ENCODE results near the gene C9orf153.
"Not testable (repeated sequence)": the region's sequence is repeated elsewhere in the genome, so short reads cannot be mapped to it uniquely, and the experiment has no call there.

Gene C9orf153

GRCh38 chr9:86193088-86193487 lies 66.4 kb downstream of the C9orf153 start:
- H3K4me3 ChIP-seq (ENCODE audit: low read length): no peak overlapping the region
- no peak for TF ChIP-seq CTCF (IDR thresholded peaks at IDR 0.05; ENCODE audit: insufficient read depth, low read depth, low read length, missing control alignments)
- DNase-seq (ENCODE audit: low read depth): no peak

DNA sequence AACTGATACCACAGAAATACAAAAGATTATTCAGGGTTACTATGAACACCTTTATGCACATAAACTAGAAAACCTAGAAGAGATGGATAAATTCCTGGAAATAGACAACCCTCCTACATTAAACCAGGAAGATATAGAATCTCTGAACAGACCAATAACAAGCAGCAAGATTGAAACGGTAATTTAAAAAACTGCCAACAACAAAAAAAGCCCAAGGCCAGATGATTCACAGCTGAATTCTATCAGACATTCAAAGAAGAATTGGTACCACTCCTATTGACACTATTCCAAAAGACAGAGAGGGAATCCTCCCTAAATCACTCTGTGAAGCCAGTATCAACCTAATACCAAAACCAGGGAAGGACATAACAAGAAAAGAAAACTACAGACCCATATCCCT lies 68.8 kb downstream of the C9orf153 start:
- DNase-seq (ENCODE audit: low read depth); H3K4me3 ChIP-seq (ENCODE audit: low read length): not testable (repeated sequence)

DNA sequence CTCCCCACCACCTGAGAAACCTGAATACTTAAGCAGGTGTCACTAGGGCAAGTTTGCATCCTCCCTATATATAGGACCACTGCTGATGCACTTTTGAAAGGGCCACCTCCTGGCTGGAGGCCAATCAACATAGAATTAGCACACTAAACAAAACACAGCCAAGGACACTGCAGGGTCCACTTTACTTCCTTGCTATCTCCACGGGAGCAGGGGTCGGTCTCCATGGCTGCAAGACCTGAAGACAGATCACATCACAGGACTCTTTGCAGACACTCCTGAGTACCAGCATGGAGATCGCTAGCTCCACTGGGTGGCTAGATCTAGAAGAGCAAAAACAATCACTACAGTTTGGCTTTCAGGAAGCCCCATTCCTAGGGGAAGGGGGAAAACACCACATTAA lies 72.3 kb downstream of the C9orf153 start:
- DNase-seq (ENCODE audit: low read depth): no peak
- no peak overlapping the region for H3K4me3 ChIP-seq (ENCODE audit: low read length)
- TF ChIP-seq CTCF (IDR thresholded peaks at IDR 0.05; ENCODE audit: insufficient read depth, low read depth, low read length, missing control alignments): no peak

DNA sequence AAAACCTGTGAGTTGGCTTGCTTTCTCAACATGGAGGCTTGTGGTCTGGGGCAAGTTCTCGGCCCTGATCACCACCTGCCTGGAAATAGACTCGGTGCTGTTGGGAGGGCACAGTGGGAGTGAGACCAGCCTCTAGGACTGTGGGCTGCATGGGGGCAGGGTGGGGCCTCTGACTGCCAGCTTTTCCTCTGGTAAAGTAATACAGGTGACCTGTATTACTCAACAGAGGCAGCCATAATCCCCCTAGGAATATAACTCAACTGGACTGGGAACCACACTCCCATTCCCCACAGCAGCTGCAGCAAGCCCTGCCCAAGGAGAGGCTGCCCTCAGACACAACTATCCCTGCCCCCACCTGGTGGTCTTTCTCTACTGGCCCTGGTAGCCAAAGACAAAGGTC lies 72.8 kb downstream of the C9orf153 start:
- no peak overlapping the region for H3K4me3 ChIP-seq (ENCODE audit: low read length)
- DNase-seq (ENCODE audit: low read depth): no peak
- TF ChIP-seq CTCF (IDR thresholded peaks at IDR 0.05; ENCODE audit: insufficient read depth, low read depth, low read length, missing control alignments): no peak

DNA sequence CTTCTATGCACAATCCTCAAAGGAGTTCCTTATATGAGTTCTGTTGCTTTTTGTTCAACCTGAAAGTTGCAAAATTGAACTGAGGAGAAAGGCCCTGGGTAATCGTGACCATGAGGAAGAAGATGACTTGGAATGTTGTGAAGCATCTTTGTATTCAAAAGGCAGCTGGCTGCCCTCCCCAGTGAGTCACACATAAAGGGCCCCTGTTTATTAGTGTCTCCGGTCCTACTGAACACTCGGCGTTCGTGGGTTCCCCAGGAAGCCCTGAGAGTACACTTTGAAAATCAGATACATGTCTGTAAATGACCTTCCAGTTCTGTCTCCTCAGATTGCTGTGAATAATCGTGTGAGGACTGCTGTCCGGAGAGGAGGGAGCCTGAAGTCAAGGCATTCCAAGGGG lies 73.6 kb downstream of the C9orf153 start:
- DNase-seq (ENCODE audit: low read depth): no peak
- no peak overlapping the region for H3K4me3 ChIP-seq (ENCODE audit: low read length)
- no peak for TF ChIP-seq CTCF (IDR thresholded peaks at IDR 0.05; ENCODE audit: insufficient read depth, low read depth, low read length, missing control alignments)

DNA sequence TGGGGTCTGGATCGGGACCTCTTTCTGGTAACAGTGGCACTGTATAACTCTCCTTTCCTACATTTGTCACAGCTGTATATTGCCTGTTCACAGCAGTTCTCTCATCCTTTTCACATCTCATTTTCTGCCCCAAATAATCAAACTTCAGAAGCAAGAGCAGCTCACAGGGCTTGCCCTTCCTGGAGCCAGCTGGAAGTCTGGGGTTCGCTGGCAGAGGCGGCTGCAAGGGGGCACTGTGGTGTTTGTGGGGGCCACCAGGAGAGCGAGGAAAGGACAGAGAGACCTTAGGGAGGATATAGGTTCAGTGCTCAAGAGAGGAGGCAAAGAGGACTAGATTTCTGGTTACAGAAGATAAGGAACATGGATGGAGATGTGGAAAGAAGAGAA lies 75.3 kb downstream of the C9orf153 start:
- no peak for DNase-seq (ENCODE audit: low read depth)
- H3K4me3 ChIP-seq (ENCODE audit: low read length): no peak overlapping the region
- TF ChIP-seq CTCF (IDR thresholded peaks at IDR 0.05; ENCODE audit: insufficient read depth, low read depth, low read length, missing control alignments): no peak

GRCh38 chr9:86183229-86184137 lies 76.0 kb downstream of the C9orf153 start:
- DNase-seq (ENCODE audit: low read depth): no peak
- no peak overlapping the region for H3K4me3 ChIP-seq (ENCODE audit: low read length)
- TF ChIP-seq CTCF (IDR thresholded peaks at IDR 0.05; ENCODE audit: insufficient read depth, low read depth, low read length, missing control alignments): no peak

Measured in epithelial cell of esophagus (primary cell).